Head of caudate nucleus (tissue), 42 donors: ENCODE results near the gene ATAD2B.

ENCODE experiments used
- DNase-seq, 42 donors: peaks; one replicate each; pipeline versions ENCODE4 v3.0.0 to v3.0.0-alpha.2; 2020 to 2021; ENCODE audit warnings: mixed read lengths in 7 of 42
- intact Hi-C: fragments of 100-400 bp; cut with DNase I; formaldehyde crosslinking; loops from one replicate; pipeline ENCODE4 v1.15.0; 2022

The ATAD2B gene

GRCh38 chr2:23918837-23919489 lies 8.0 kb downstream of the ATAD2B start:
- intact Hi-C loops: no loop called here
- DNase-seq: no peak

- intact Hi-C loops: no loop called here
- no peak for DNase-seq
These were observed 10.1 kb downstream of the ATAD2B start for GRCh38 chr2:23916727-23917405.

- intact Hi-C loops: no loop called here
- DNase-seq: no peak
These were observed 11.6 kb downstream of the ATAD2B start for GRCh38 chr2:23915327-23915726.

- DNase-seq: no peak
- intact Hi-C loops: no loop called here
These were observed 14.9 kb downstream of the ATAD2B start for GRCh38 chr2:23912054-23912453.

GRCh38 chr2:23905155-23905554 lies 21.8 kb downstream of the ATAD2B start:
- DNase-seq: no peak
- intact Hi-C loops: no loop called here

- intact Hi-C loops: no loop called here
- DNase-seq: no peak
These were observed 22.2 kb downstream of the ATAD2B start for GRCh38 chr2:23904692-23905091.

GRCh38 chr2:23904215-23904614 lies 22.7 kb downstream of the ATAD2B start:
- DNase-seq: peak in 8 of 42 donors; percentile 7 to 55 (median 30)
- intact Hi-C loops: no loop called here

- no peak for DNase-seq
- intact Hi-C loops: no loop called here
These were observed 23.9 kb downstream of the ATAD2B start for GRCh38 chr2:23903034-23903433.

GRCh38 chr2:23901966-23902846 lies 24.7 kb downstream of the ATAD2B start:
- intact Hi-C loops: no loop called here
- no peak for DNase-seq

- intact Hi-C loops: no loop called here
- peak in 20 of 42 donors; percentile 10 to 72 (median 33) for DNase-seq
These were observed 26.2 kb downstream of the ATAD2B start for GRCh38 chr2:23900541-23901322.

GRCh38 chr2:23900133-23900532 lies 26.8 kb downstream of the ATAD2B start:
- intact Hi-C loops: no loop called here
- no peak for DNase-seq

- intact Hi-C loops: no loop called here
These were observed 55.7 kb downstream of the ATAD2B start for GRCh38 chr2:23871206-23871605.

GRCh38 chr2:23867449-23867848 lies 59.5 kb downstream of the ATAD2B start:
- intact Hi-C loops: no loop called here
- DNase-seq: no peak

More at GRCh38 chr2:23871206-23871605, 55.7 kb downstream of the ATAD2B start:
- peak in 10 of 42 donors; percentile 11 to 74 (median 36) for DNase-seq

- intact Hi-C loops: no loop called here
- no peak for DNase-seq
These were observed 64.1 kb downstream of the ATAD2B start for GRCh38 chr2:23862716-23863426.

- intact Hi-C loops: no loop called here
These were observed 65.0 kb downstream of the ATAD2B start for GRCh38 chr2:23861952-23862351.

GRCh38 chr2:23859983-23860382 lies 66.9 kb downstream of the ATAD2B start:
- DNase-seq: no peak
- intact Hi-C loops: no loop called here

More at GRCh38 chr2:23861952-23862351, 65.0 kb downstream of the ATAD2B start:
- DNase-seq: no peak

- DNase-seq: no peak
- intact Hi-C loops: no loop called here
These were observed 67.7 kb downstream of the ATAD2B start for GRCh38 chr2:23859234-23859633.

- no peak for DNase-seq
- intact Hi-C loops: no loop called here
These were observed 76.2 kb downstream of the ATAD2B start for GRCh38 chr2:23850564-23851256.
